HG02763 (cell line): Measurements from ENCODE around the gene PRSS8.
"Not testable (repeated sequence)": the region's sequence is repeated elsewhere in the genome, so short reads cannot be mapped to it uniquely, and the experiment has no call there.

Experiments
- ATAC-seq: cut with Tn5 transposase; IDR thresholded peaks from one replicate; pipeline ENCODE4 v1.9.1; 2021; ENCODE audit warnings: mild to moderate bottlenecking, moderate library complexity; ENCODE audit not compliant: unreplicated experiment

Gene PRSS8

DNA sequence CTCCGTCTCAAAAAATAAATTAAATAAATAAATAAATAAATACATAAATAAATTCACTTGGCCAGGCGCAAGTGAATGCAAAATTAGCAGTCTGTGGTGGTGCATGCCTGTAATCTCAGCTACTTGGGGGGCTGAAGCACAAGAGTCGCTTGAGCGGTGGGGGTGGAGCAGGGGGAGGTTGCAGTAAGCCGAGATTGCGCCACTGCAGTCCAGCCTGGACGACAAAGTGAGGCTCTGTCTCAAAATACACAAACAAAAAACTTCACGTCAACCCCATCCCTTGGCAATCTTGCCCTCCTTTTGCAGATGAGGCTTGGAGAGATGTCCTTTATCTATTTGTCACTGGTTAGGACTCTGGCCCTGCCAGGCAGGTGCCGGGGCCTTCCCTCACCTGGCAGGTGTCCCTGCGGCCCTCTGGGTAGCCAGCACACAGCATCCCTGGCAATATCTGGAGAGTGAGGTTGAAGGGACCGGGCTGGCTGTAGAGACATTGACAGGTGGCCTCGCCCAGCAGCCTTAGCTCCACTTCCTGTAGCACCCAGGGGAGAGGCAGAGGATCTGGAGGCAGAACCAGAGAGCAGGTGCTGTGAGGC lies 10.0 kb upstream of the PRSS8 start:
- ATAC-seq: no peak

DNA sequence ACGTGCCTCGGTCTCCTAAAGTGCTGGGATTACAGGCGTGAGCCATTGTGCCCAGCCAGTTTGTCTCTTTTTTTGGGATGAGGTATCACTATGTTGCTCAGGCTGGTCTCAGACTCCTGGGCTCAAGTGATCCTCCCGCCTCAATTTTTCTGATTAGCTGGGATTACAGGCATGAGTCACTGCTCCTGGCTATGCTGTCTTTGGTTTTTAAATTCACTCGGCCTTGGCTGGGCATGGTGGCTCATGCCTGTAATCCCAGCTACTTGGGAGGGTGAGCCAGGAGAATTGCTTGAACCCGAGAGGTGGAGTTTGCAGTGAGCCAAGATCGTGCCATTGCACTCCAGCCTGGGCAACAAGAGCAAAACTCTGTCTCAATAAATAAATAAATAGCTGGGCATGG lies 8.9 kb upstream of the PRSS8 start:
- not testable (repeated sequence) for ATAC-seq

GRCh38 chr16:31143694-31144148 lies 8.2 kb upstream of the PRSS8 start:
- no peak for ATAC-seq

- no peak for ATAC-seq
Measured at GRCh38 chr16:31143011-31143693, 7.6 kb upstream of the PRSS8 start.

DNA sequence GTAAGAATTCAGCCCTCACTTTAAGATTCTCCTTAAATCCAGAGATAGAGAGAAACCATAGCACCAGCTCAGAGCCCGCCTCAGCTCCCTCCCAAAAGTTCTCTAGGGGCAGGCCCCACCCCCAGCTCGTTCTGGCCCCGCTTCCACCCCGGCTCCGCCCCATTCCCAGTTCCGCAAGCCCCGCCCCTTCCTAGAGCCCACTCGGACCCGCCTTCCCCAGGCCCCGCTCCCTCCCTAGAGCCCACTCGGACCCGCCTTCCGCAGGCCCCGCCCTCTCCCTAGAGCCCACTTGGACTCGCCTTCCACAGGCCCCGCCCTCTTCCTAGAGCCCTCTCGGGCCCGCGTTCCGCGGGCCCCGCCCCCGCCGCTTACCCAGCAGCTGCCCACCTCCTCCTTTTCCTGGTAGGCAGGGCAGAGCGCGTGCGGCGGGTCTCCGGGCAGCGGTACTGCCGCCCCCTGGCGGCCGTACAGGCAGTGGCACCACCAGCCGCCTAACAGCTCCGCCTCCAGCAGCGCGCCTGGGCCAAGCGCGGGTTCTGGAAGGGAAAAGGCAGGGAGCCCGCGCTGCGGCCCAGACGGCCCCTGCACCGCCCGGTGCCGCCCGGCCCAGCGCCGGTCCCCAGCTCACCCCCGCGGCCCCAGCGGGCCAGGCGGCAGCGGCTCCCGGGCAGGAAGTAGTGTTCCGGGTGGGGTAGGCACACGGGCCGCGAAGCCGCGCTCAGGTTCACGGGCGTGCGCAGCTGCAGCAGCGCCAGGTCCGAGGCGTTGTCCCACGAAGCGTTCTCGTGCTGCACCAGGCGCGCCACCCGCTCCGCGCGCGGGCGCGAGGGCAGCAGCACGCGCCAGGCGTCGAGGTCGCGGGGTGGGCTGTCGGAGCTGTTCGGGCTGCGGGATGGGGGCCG lies 6.8 kb upstream of the PRSS8 start:
- ATAC-seq: peak; percentile 90

GRCh38 chr16:31141489-31142108 lies 6.1 kb upstream of the PRSS8 start:
- ATAC-seq: no peak

DNA sequence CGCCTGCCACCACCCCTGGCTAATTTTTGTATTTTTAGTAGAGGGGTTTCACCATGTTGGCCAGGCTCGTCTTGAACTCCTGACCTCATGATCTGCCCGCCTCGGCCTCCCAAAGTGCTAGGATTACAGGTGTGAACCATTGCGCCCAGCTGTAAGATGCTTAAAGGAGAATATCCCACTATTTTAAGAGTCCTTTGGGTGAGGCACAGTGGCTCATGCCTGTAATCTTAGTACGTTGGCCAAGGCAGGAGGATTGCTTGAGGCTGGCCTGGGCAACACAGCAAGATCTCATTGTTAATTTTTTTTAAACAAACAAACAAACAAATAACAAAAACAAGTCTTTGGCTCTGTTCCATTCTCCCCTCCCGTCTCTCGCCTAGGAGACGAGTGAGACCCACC lies 5.5 kb upstream of the PRSS8 start:
- not testable (repeated sequence) for ATAC-seq

- ATAC-seq: no peak
Measured at GRCh38 chr16:31138621-31139578, 3.4 kb upstream of the PRSS8 start.

- ATAC-seq: not testable (repeated sequence)
Measured at GRCh38 chr16:31136822-31137499, 1.4 kb upstream of the PRSS8 start.

DNA sequence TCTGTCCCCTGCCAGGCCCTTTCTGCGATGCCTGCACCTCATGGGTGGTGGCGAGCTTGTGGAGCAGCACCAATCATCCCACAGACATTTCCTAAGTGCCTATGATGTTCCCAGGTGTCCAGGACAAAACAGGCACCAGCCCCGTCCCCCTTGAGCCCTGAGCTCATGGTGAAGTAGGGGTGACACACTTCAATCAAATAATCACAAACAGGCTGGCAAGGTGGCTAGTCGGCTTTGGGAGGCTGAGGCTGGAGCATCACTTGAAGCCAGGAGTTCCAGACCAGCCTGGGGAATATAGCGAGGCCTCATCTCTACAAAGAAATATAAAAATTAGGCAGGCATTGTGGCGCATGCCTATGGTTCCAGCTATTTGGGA lies 748 bp upstream of the PRSS8 start:
- no peak for ATAC-seq

DNA sequence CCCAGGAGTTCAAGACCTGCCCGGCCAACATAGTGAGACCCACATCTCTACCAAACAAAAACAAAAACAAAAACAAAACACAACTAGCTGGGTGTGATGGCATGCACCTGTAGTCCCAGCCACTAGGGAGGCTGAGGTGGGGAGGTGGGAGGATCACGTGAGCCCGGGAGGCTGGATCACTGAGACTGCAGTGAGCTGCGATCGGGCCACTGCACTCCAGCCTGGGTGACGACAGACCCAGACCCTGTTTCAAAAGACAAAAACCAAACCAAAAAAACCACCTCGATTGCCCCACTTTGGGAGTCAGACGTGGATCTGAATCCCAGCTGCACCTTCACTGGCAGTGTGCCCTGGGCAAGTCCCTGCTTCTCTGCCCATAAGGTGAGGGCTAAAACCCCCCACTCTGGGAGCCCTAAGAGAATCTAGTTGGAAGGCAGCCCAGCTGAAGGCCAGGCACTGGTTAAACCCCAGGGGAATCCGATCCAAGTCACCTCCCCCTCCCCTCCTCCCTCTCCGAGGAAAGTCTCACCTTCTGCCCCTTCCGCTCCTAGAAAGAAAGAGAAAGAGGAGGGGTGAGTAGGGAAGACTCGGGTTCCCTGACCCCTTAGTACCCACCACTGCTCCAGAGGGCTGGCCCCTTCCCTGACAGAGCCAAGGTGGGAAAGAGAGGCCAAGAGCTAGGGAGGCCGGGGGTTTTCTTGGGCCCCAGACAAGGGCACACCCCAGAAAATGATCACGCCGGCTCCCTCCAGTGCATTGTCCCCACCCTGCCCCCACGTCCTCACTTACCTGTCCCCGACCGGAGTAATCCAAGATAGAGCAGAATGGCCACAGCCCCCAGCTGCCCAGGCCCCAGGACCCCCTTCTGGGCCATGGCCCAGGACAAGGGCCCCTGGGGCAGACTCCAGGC lies 647 bp downstream of the PRSS8 start:
- no peak for ATAC-seq

GRCh38 chr16:31134091-31134571 lies 1.4 kb downstream of the PRSS8 start:
- no peak for ATAC-seq

DNA sequence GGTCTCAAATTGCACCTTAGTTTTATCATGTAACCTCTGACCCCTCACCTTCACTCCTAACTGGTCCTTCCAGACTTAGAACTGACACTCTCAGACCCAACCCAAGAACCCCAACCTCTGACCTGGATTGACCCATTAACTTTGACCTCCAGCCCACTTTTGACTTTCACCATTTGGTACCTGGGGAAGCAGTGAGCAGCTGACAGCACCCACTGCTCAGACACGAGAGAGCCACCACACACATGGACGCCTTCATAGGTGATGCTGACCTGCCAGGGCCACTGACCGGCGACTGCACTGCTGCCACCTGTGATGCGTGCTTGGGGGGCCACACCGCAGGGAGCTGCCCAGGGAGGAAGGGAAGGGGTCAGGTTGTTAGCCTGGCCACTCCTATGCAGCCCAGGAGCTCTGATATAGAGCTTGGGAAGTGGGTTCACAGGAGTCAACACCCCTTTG lies 2.5 kb downstream of the PRSS8 start:
- ATAC-seq: no peak

DNA sequence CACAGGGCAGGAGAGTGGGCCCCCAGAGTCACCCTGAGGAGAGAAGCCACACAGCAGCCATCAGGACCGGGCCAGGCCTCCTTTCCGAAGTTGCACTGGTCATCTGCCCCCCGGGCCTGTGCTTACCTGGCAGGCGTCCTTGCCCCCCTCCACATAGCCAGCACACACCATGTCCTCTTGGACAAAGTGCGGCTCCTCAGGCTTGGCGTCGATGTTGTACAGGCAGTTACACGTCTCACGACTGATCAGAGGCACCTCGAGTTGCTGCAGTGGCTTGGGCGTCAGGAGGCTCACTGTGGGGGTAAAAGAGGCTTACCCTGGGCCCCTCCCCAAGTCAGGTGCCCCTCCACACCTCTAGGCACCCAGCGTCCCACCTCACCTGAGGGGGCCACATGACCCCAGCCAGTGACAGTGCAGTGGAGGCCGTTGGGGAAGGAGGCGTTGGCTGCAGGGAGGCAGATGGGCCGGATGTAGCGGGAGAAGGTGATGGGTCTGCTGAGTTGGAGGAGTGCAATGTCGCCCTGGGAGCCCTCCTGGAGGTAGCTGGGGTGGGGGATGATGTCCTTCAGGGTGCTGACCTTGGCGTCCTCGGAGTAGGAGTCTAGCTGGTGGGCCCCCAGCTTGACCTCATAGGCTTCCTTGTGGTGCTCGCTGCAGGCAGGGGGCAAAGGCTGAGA lies 3.1 kb downstream of the PRSS8 start:
- no peak for ATAC-seq

DNA sequence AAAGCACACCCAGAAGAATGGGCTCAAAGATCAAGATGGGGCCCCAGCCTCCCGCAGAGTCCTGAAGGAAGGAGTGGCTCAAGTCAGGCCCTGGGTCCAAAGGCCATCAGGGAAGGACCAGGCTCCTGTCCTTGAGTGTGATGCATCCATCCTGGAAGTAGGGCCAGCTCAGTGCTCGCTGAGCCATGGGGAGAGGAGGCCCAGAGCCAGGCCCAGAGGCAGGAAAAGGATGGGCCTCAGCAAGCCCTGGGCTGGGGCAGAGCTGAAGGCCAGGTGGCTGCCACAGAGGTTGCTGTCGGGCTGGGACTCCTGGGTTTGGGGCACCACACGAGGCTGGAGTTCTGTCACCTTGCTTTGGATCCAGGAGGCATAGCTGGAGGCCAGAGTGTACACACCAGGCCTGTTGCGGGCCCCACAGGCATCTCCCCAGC lies 3.7 kb downstream of the PRSS8 start:
- ATAC-seq: no peak

- ATAC-seq: no peak
Measured at GRCh38 chr16:31131416-31131815, 4.1 kb downstream of the PRSS8 start.

- ATAC-seq: no peak
Measured at GRCh38 chr16:31130899-31131298, 4.6 kb downstream of the PRSS8 start.
